HepG2 (cell line): ENCODE results near the gene TLR5. TPM values are rescaled to one million over a fixed set of nuclear protein-coding genes. Genes with fewer than 3 reads are reported as not detected.

Source experiments
- GLI4 ChIP-seq: sonication (generic); formaldehyde crosslinking; IDR thresholded peaks from 2 replicates; pipeline ENCODE4 v1.5.1; 2020; ENCODE audit warnings: missing genetic modification reagents, mild to moderate bottlenecking, moderate library complexity, borderline replicate concordance
- MIER3 ChIP-seq: IDR thresholded peaks from 2 replicates; pipeline ENCODE4 v1.6.1; 2016; ENCODE audit warnings: missing compliant biosample characterization, borderline replicate concordance
- SALL1 ChIP-seq: sonication (generic); formaldehyde crosslinking; IDR thresholded peaks from 2 replicates; pipeline ENCODE4 v1.8.0; 2022; ENCODE audit warnings: mild to moderate bottlenecking, missing genetic modification reagents
- ZNF326 ChIP-seq: sonication (generic); formaldehyde crosslinking; IDR thresholded peaks from 2 replicates; pipeline ENCODE4 v1.4.0; 2020; ENCODE audit warnings: missing genetic modification reagents, borderline replicate concordance
- ZNF674 ChIP-seq: sonication (generic); formaldehyde crosslinking; IDR thresholded peaks from 2 replicates; pipeline ENCODE4 v1.5.0; 2020; ENCODE audit warnings: low read depth, mild to moderate bottlenecking, missing genetic modification reagents
- polyA plus RNA-seq, 8 experiments: library from polyadenylated mRNA; depleted of rRNA in 3 of 8; stranded (reverse) in 7 of 8; unstranded in 1 of 8; fragments of >200 nt; fragmentation: Illumina TruSeq in 4 of 8; extraction: Trizol in 4 of 8; gene quantifications; 2 replicates each; pipeline versions ENCODE4 v1.2.1 to v1.2.3, GENCODE V29; 2011 to 2016; ENCODE audit warnings: low read depth in 4 of 8, missing spikeins in 1 of 8, mixed read lengths in 1 of 8; ENCODE audit not compliant: insufficient read depth in 1 of 8
- total RNA-seq, 5 experiments: library from RNA; depleted of rRNA; stranded (reverse); fragments of >200 nt; fragmentation: Illumina TruSeq; extraction: Trizol; gene quantifications; 2 replicates each; pipeline ENCODE4 v1.2.3, GENCODE V29; 2016; ENCODE audit warnings: low read depth in 1 of 5
- TF ChIP-seq, protein P1 (sequence below): sonication (generic); formaldehyde crosslinking; IDR thresholded peaks from 2 replicates; pipeline ENCODE4 v1.4.0; 2020; ENCODE audit warnings: missing genetic modification reagents
- TF ChIP-seq, protein P2 (sequence below): sonication (generic); formaldehyde crosslinking; IDR thresholded peaks from 2 replicates; pipeline ENCODE4 v1.8.1; 2023; ENCODE audit warnings: missing genetic modification reagents, inconsistent platforms, borderline replicate concordance
- TF ChIP-seq, protein P3 (sequence below): sonication (generic); formaldehyde crosslinking; IDR thresholded peaks from 2 replicates; pipeline ENCODE4 v1.4.0; 2020; ENCODE audit warnings: missing genetic modification reagents
- TF ChIP-seq, protein P4 (sequence below): sonication (generic); formaldehyde crosslinking; IDR thresholded peaks from 2 replicates; pipeline ENCODE4 v1.4.0; 2020; ENCODE audit warnings: missing genetic modification reagents, mild to moderate bottlenecking, borderline replicate concordance
- TF ChIP-seq, protein P5 (sequence below): sonication (generic); formaldehyde crosslinking; IDR thresholded peaks from 2 replicates; pipeline ENCODE4 v1.4.0; 2020; ENCODE audit warnings: missing genetic modification reagents, low read depth, mild to moderate bottlenecking, borderline replicate concordance
- TF ChIP-seq, protein P6 (sequence below): sonication (generic); formaldehyde crosslinking; IDR thresholded peaks from 2 replicates; pipeline ENCODE4 v1.8.0; 2022; ENCODE audit warnings: mild to moderate bottlenecking, missing genetic modification reagents; ENCODE audit not compliant: insufficient replicate concordance

TLR5 gene
- total and polyA plus RNA-seq, 2 of the 13 experiments (the other 11 are each of a cell fraction or from before 2014, with no cell fraction given) = not detected

DNA sequence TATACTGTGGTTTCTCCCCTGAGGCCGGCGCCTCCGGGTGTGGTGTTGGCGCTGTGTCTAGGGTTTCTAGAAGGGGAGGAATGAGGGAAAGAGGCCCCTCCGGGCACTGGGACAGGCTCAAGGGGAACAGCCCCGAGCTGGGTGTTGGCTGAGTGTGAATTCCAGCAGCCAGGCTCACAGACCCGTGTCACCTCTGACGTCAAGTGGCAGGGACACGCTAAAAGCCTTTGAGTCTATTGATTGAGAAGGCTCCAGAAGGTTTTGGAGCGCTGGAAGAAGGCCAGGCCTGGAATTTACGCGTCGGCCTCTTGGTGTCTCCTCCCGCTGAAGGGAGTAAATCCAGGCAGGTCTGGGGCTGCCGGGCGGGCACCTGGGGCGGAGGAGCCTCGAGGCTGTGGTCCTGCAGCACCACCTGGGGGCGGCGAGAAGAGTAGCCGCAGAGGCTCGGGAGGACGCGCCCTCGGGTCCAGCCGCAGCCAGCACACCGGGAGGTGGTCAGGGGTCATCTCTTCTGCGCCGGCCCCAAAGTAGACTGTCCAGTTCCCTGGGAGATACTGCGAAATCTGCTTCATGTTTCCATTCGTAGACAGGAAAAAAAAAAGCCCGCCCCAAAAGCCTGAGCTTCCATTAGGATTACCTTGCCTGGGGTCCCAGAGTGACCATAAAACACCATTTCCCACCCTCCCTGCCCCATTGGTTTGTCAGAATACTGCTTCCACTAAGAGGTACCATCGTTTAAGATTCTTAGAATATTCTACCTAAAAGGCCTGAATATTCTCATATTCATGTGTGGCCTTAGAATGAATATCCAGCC, 61.7 kb downstream of the TLR5 start (continued):
- TF ChIP-seq, protein P1, sequence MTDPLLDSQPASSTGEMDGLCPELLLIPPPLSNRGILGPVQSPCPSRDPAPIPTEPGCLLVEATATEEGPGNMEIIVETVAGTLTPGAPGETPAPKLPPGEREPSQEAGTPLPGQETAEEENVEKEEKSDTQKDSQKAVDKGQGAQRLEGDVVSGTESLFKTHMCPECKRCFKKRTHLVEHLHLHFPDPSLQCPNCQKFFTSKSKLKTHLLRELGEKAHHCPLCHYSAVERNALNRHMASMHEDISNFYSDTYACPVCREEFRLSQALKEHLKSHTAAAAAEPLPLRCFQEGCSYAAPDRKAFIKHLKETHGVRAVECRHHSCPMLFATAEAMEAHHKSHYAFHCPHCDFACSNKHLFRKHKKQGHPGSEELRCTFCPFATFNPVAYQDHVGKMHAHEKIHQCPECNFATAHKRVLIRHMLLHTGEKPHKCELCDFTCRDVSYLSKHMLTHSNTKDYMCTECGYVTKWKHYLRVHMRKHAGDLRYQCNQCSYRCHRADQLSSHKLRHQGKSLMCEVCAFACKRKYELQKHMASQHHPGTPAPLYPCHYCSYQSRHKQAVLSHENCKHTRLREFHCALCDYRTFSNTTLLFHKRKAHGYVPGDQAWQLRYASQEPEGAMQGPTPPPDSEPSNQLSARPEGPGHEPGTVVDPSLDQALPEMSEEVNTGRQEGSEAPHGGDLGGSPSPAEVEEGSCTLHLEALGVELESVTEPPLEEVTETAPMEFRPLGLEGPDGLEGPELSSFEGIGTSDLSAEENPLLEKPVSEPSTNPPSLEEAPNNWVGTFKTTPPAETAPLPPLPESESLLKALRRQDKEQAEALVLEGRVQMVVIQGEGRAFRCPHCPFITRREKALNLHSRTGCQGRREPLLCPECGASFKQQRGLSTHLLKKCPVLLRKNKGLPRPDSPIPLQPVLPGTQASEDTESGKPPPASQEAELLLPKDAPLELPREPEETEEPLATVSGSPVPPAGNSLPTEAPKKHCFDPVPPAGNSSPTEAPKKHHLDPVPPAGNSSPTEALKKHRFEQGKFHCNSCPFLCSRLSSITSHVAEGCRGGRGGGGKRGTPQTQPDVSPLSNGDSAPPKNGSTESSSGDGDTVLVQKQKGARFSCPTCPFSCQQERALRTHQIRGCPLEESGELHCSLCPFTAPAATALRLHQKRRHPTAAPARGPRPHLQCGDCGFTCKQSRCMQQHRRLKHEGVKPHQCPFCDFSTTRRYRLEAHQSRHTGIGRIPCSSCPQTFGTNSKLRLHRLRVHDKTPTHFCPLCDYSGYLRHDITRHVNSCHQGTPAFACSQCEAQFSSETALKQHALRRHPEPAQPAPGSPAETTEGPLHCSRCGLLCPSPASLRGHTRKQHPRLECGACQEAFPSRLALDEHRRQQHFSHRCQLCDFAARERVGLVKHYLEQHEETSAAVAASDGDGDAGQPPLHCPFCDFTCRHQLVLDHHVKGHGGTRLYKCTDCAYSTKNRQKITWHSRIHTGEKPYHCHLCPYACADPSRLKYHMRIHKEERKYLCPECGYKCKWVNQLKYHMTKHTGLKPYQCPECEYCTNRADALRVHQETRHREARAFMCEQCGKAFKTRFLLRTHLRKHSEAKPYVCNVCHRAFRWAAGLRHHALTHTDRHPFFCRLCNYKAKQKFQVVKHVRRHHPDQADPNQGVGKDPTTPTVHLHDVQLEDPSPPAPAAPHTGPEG (CRISPR knock-in tag) = peak; percentile 71; the same call in 1 of the 2 replicates
- TF ChIP-seq, protein P2, sequence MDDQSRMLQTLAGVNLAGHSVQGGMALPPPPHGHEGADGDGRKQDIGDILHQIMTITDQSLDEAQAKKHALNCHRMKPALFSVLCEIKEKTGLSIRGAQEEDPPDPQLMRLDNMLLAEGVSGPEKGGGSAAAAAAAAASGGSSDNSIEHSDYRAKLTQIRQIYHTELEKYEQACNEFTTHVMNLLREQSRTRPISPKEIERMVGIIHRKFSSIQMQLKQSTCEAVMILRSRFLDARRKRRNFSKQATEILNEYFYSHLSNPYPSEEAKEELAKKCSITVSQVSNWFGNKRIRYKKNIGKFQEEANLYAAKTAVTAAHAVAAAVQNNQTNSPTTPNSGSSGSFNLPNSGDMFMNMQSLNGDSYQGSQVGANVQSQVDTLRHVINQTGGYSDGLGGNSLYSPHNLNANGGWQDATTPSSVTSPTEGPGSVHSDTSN = no peak
- TF ChIP-seq ZNF326 (CRISPR knock-in tag) (no peak), GLI4 (peak; percentile 34; the same call in 1 of the 2 replicates), MIER3 (CRISPR knock-in tag) (no peak), SALL1 (CRISPR knock-in tag) (peak; percentile 79), ZNF674 (no peak)
- TF ChIP-seq, protein P3, sequence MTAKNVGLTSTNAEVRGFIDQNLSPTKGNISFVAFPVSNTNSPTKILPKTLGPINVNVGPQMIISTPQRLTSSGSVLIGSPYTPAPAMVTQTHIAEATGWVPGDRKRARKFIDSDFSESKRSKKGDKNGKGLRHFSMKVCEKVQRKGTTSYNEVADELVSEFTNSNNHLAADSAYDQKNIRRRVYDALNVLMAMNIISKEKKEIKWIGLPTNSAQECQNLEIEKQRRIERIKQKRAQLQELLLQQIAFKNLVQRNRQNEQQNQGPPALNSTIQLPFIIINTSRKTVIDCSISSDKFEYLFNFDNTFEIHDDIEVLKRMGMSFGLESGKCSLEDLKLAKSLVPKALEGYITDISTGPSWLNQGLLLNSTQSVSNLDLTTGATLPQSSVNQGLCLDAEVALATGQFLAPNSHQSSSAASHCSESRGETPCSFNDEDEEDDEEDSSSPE (CRISPR knock-in tag) = peak; percentile 72
- TF ChIP-seq, protein P4, sequence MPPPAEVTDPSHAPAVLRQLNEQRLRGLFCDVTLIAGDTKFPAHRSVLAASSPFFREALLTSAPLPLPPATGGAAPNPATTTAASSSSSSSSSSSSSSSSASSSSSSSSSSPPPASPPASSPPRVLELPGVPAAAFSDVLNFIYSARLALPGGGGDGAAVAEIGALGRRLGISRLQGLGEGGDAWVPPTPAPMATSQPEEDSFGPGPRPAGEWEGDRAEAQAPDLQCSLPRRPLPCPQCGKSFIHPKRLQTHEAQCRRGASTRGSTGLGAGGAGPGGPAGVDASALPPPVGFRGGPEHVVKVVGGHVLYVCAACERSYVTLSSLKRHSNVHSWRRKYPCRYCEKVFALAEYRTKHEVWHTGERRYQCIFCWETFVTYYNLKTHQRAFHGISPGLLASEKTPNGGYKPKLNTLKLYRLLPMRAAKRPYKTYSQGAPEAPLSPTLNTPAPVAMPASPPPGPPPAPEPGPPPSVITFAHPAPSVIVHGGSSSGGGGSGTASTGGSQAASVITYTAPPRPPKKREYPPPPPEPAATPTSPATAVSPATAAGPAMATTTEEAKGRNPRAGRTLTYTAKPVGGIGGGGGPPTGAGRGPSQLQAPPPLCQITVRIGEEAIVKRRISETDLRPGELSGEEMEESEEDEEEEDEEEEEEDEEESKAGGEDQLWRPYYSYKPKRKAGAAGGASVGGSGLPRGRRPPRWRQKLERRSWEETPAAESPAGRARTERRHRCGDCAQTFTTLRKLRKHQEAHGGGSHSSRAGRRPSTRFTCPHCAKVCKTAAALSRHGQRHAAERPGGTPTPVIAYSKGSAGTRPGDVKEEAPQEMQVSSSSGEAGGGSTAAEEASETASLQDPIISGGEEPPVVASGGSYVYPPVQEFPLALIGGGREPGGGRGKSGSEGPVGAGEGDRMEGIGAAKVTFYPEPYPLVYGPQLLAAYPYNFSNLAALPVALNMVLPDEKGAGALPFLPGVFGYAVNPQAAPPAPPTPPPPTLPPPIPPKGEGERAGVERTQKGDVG (CRISPR knock-in tag) = no peak
- TF ChIP-seq, protein P5, sequence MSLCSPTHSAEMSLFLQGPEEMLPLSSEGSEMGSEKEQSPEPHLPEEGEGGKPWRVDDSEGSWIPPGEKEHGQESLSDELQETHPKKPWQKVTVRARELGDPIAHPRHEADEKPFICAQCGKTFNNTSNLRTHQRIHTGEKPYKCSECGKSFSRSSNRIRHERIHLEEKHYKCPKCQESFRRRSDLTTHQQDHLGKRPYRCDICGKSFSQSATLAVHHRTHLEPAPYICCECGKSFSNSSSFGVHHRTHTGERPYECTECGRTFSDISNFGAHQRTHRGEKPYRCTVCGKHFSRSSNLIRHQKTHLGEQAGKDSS (CRISPR knock-in tag) = no peak
- TF ChIP-seq, protein P6, sequence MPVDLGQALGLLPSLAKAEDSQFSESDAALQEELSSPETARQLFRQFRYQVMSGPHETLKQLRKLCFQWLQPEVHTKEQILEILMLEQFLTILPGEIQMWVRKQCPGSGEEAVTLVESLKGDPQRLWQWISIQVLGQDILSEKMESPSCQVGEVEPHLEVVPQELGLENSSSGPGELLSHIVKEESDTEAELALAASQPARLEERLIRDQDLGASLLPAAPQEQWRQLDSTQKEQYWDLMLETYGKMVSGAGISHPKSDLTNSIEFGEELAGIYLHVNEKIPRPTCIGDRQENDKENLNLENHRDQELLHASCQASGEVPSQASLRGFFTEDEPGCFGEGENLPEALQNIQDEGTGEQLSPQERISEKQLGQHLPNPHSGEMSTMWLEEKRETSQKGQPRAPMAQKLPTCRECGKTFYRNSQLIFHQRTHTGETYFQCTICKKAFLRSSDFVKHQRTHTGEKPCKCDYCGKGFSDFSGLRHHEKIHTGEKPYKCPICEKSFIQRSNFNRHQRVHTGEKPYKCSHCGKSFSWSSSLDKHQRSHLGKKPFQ (CRISPR knock-in tag) = no peak
